NCI-H82 treated with DMSO at 0.1 percent for 48 hours (cell line): ENCODE results near the gene LRRC56.

Experiments
- DNase-seq: peaks from one replicate; lab custom pipeline; 2025; ENCODE audit not compliant: unreplicated experiment; lab: John Stamatoyannopoulos, UW

The LRRC56 gene

GRCh38 chr11:538431-539051 is 1.2 kb downstream of the LRRC56 start:
- DNase-seq, result no peak

GRCh38 chr11:539971-540481 is 2.7 kb downstream of the LRRC56 start:
- no peak for DNase-seq

- no peak for DNase-seq
These were observed 3.5 kb downstream of the LRRC56 start for GRCh38 chr11:540583-541432.

- no peak for DNase-seq
These were observed 4.1 kb downstream of the LRRC56 start for GRCh38 chr11:541433-541885.

- no peak for DNase-seq
These were observed 7.5 kb downstream of the LRRC56 start for GRCh38 chr11:544817-545166.

- DNase-seq, result no peak
These were observed 7.8 kb downstream of the LRRC56 start for GRCh38 chr11:545171-545570.

GRCh38 chr11:548700-549603 is 11.6 kb downstream of the LRRC56 start:
- DNase-seq, result no peak

GRCh38 chr11:550021-550745 is 12.9 kb downstream of the LRRC56 start:
- DNase-seq, result no peak

- no peak for DNase-seq
These were observed 13.4 kb downstream of the LRRC56 start for GRCh38 chr11:550746-551085.

- DNase-seq, result no peak
These were observed 13.8 kb downstream of the LRRC56 start for GRCh38 chr11:551131-551530.

- DNase-seq, result no peak
These were observed 14.3 kb downstream of the LRRC56 start for GRCh38 chr11:551596-551995.

GRCh38 chr11:553083-553987 is 16.0 kb downstream of the LRRC56 start:
- DNase-seq, result no peak

- no peak for DNase-seq
These were observed 16.6 kb downstream of the LRRC56 start for GRCh38 chr11:553988-554340.

- peak; percentile 47 for DNase-seq
These were observed 17.3 kb downstream of the LRRC56 start for GRCh38 chr11:554428-555226.

GRCh38 chr11:555227-555779 is 18.0 kb downstream of the LRRC56 start:
- DNase-seq, result no peak

GRCh38 chr11:555780-556661 is 18.7 kb downstream of the LRRC56 start:
- no peak for DNase-seq

- DNase-seq, result no peak
These were observed 19.4 kb downstream of the LRRC56 start for GRCh38 chr11:556662-557256.
